Sciatic nerve (tissue), 2 donors: ENCODE results near the gene SLF2. TPM values are rescaled to one million over a fixed set of nuclear protein-coding genes. Genes with fewer than 3 reads are reported as not detected.

Experiments used
- ATAC-seq: fragments of 200-7000 bp; cut with Tn5 transposase; one replicate; pipeline ENCODE4 v1.9.1; 2020; ENCODE audit warnings: mild to moderate bottlenecking, moderate library complexity
- DNase-seq: peaks from one replicate; pipeline ENCODE4 v3.0.0-alpha.2; 2020; ENCODE audit warnings: low spot score
- intact Hi-C: fragments of 100-400 bp; cut with DNase I; formaldehyde crosslinking; loops from one replicate; pipeline ENCODE4 v1.14.2; 2022
- total RNA-seq: library from RNA; stranded (reverse); fragmentation: NEBNext Ultra II Directional; extraction: Animal tissue kit (Norgen Biotek cat#: 25700); gene quantifications from one replicate; pipeline ENCODE4 v1.2.1, GENCODE V29; 2021
- donor health status: DM: no; HTN: no; CAD: no.
- donor health status: DM: no; HTN: no; CAD: no.

Gene SLF2
- total RNA-seq, 1 donor from 2014 or later: 38.6 TPM

- DNase-seq: no peak
- intact Hi-C loops: no loop called here
- ATAC-seq: no peak
Measured at GRCh38 chr10:100987685-100988049, 74.9 kb downstream of the SLF2 start.

- ATAC-seq (no peak), DNase-seq (no peak)
- intact Hi-C loops: no loop called here
Measured at GRCh38 chr10:100988166-100988565, 75.4 kb downstream of the SLF2 start.

- intact Hi-C loops: no loop called here
- no peak for DNase-seq
- no peak for ATAC-seq
Measured at GRCh38 chr10:100989088-100989487, 76.3 kb downstream of the SLF2 start.

DNA sequence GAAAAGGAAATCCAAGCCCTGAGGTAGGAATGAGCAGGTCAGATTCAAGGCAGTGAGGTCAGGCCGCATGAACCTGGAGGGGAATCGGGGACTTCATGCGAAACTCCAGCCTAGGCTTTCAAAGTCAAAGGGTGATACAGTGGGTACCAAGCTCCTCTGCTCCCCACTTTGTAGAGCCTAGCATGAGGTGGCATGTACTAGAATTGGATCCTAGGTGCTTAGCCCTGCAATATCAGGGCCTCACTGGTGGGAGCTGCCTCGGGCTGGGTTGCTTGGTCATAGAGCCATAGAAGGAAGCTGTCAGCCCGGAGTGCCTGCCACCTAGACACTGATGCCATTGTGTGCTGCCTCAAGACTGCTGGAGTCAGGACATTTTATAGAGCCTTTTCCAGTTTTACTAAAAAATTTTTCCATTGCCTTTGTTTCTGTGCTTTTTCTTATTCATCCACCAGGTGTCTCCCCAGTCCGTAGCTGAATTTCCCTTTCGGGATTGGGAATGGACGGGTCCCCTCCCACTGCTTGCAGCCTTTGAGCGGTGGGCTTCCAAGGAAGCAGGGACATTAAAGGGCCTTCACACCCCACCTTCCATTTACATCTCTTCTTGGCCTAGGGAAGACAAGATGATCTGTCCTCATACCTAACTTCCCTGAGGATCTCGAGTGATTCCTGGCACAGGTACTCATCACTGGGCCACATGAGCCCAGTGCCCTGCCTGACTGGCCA lies 81.4 kb downstream of the SLF2 start:
- DNase-seq (no peak), ATAC-seq (no peak)
- intact Hi-C loops: no loop called here

DNA sequence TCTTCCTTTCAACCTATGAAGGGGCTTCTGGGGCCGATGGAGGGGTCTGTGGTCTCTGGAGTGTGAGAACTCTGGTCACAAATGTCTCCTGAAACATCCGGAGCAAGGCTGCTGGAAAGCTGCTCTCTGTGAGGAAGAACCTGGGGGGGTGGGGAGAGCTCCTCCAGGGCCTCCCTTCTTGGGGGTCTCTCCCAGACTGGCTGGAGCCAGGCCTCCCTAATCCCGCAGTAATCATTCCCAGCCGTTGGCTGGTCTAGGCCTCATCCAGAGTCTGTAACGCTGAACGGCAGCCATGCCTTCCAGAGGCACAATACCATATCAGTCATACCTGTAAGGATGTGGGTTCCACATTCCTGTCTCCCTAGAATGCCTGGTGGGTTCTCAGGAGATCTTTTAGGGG lies 82.4 kb downstream of the SLF2 start:
- DNase-seq: no peak
- intact Hi-C loops: no loop called here
- no peak for ATAC-seq

GRCh38 chr10:100996678-100997359 lies 84.1 kb downstream of the SLF2 start:
- no peak for ATAC-seq
- intact Hi-C loops: no loop called here
- DNase-seq: no peak

GRCh38 chr10:100997360-100998182 lies 84.8 kb downstream of the SLF2 start:
- ATAC-seq (peak; percentile 58), DNase-seq (peak; percentile 91)
- intact Hi-C loops: no loop called here

- peak; percentile 92 for DNase-seq
- peak; percentile 74 for ATAC-seq
- intact Hi-C loops: no loop called here
Measured at GRCh38 chr10:100998183-100998990, 85.6 kb downstream of the SLF2 start.

GRCh38 chr10:100998991-100999741 lies 86.4 kb downstream of the SLF2 start:
- ATAC-seq: peak; percentile 68
- peak; percentile 91 for DNase-seq
- intact Hi-C loops: no loop called here

DNA sequence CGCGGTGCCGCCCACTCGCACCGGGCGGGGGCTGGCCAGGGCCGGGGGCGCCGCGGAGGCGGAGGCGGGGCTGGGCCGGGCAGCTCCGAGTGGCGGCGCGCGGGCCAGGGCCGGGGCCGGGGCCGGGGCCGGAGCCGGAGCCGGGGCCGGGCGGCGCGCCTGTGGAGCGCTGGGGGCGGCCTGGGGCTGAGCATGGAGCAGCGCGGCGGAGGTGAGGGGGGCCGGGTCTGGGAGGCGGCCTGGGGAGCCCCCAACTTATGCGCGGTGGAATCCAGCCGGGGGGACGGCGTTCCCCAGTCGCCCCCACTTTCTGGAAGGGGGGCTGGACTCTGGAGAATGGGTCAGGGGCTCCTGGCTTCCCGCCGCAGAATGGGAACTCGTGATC lies 87.0 kb downstream of the SLF2 start, which contains the start of gene LZTS2:
Gene LZTS2 (plus strand): TSS at position 67 of the 385 bp plus-strand sequence. CDS start 2,731 bp downstream, outside the sequence.
- no peak for ATAC-seq

DNA sequence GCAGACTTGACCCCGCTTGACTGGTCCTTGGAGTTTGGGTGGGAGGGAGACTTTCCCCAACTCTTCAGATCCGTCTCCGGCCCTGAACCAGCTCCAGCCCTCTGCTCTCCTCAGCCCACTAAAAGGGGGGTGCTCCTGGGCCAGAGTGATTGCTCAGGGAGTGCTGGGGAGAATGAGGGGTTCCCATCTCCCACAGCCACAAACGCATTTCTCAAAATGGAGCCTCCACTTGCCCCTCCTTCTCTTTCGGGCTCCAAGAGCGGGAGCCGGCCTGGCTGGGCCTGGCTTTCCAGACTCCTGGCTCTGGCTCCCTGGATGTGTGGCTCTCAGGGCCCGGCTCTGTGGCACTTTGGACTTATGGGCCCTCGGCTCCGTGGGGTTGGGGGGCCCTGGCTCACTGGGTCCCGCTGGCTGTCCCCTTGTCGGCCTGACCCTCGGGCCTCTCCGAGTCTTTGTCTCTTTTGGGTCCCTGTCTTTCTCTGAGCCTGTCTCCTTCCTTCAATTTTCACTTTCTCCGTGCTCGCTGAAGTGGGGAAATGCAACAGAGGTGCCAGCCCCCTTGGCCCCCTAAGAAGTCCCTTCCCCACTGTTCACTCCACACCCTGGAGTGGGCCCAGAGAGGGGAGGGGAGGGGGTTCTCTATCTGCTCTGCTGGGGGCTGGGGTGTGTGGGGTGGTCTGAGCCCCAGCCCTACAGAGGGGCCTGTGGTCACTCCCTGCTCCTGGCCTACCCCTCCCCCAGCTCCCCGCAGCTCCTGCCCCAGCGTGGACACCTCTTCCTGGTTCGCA lies 87.6 kb downstream of the SLF2 start:
- intact Hi-C loops: no loop called here
- DNase-seq (no peak), ATAC-seq (no peak)

More for the DNA sequence above, 87.0 kb downstream of the SLF2 start, which contains the start of gene LZTS2:
- intact Hi-C loops: no loop called here
- peak; percentile 73 for DNase-seq

DNA sequence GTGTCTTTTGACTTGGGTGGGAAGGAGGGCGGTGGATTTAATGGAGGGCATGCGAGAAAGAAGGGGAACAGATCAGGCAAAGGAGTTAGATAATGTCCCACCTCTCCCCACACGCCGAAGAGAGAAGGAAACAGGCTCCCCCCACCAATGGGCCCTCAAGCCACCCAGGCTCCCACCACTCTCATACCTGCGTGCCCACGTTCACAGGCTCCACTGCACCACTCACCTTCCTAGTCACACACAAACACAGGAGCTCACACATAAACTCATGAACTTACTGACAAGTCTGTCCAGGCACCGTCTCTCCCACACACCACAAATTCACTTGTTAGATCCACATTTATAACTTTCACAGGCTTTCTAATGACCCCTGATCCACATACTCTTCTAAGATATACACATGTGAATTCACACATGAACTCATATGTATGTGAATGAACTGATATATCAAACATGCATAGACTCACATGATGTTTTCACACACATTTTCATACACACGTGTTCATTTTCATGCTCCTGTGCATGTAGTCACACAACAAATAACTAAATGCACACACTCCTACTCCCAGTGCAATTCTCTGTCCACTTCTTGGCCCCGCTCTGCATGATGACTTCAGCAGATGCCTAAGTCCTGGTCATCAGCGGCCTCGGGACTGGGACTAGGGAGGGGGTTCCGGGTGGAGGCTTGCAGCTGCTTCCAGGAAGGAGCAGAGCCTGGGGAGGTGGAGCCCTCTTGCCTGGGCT lies 88.3 kb downstream of the SLF2 start:
- intact Hi-C loops: no loop called here

DNA sequence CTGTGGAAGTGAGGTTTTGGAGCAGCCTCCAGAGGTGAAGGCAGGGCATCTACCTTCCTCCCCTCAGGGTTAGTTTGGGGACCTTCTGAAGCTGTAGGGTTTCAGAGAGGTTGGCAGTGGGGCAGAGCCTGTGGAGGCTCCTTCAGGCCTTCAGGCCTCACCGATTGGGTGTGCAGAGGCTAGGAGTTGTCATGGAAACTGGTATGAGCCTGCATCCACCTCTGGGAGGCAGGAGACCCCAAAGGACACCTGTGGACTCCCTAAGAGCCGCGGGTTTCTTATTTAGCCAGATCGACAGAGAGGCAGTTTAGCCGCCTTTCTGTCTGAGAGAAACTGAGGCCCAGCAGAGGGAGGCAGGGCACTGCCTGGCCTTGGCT lies 88.9 kb downstream of the SLF2 start:
- ATAC-seq (no peak), DNase-seq (no peak)
- intact Hi-C loops: no loop called here

More for the DNA sequence above, 88.3 kb downstream of the SLF2 start:
- DNase-seq (peak; percentile 94), ATAC-seq (peak; percentile 67)

GRCh38 chr10:101002456-101002855 lies 89.7 kb downstream of the SLF2 start:
- DNase-seq (no peak), ATAC-seq (no peak)
- intact Hi-C loops: no loop called here

- no peak for ATAC-seq
- DNase-seq: no peak
- intact Hi-C loops: no loop called here
Measured at GRCh38 chr10:101003639-101004206, 91.0 kb downstream of the SLF2 start.

GRCh38 chr10:101005361-101005760 lies 92.6 kb downstream of the SLF2 start:
- intact Hi-C loops: no loop called here
- DNase-seq (no peak), ATAC-seq (no peak)
